Keratinocyte (primary cell): ENCODE data around the gene CSTF2T. TPM values are rescaled to one million over a fixed set of nuclear protein-coding genes. Genes with fewer than 3 reads are reported as not detected.

Experiments used
- DNase-seq: peaks from one replicate; pipeline ENCODE4 v3.0.0-alpha.2; 2011; ENCODE audit warnings: low read depth, missing footprints, low spot score
- FAIRE-seq: peaks from 2 replicates; lab custom pipeline; 2011; peaks lifted over from hg19 to GRCh38; lab: Jason Lieb, UNC
- H2AFZ ChIP-seq: 2 replicates; pipeline ENCODE4 v1.6.0; 2012; ENCODE audit warnings: low read length, control low read depth, inconsistent platforms; ENCODE audit not compliant: control insufficient read depth
- H3K27ac ChIP-seq: 2 replicates; pipeline ENCODE4 v1.5.1; 2011; ENCODE audit warnings: low read length; ENCODE audit not compliant: control insufficient read depth, insufficient read depth
- H3K27me3 ChIP-seq: 3 replicates; pipeline ENCODE4 v1.6.0; 2011; ENCODE audit warnings: low read length; ENCODE audit not compliant: control insufficient read depth, insufficient read depth; ENCODE audit errors: extremely low read depth
- H3K36me3 ChIP-seq, 2 experiments: 2 replicates in 1 of 2; 3 replicates in 1 of 2; pipeline ENCODE4 v1.5.1; 2011; ENCODE audit warnings: low read length in 2 of 2, mild to moderate bottlenecking in 1 of 2; ENCODE audit not compliant: control insufficient read depth in 2 of 2, insufficient read depth in 2 of 2; ENCODE audit errors: extremely low read depth in 1 of 2
- H3K4me1 ChIP-seq: 3 replicates; pipeline ENCODE4 v1.5.1; 2011; ENCODE audit warnings: low read length; ENCODE audit not compliant: control insufficient read depth, insufficient read depth; ENCODE audit errors: extremely low read depth
- H3K4me2 ChIP-seq: 3 replicates; pipeline ENCODE4 v1.6.0; 2011; ENCODE audit warnings: low read depth, low read length; ENCODE audit not compliant: control insufficient read depth, insufficient read depth; ENCODE audit errors: extremely low read depth
- H3K4me3 ChIP-seq, 3 experiments: fragments of 200-600 bp in 1 of 3; sonication (generic) in 1 of 3; 2 replicates in 2 of 3; 3 replicates in 1 of 3; pipeline ENCODE4 v1.5.1; 2011 to 2016; ENCODE audit warnings: low read length in 3 of 3, mild to moderate bottlenecking in 3 of 3, control low read depth in 2 of 3, inconsistent platforms in 1 of 3, low read depth in 1 of 3, mixed read lengths in 1 of 3, mixed run types in 1 of 3, moderate library complexity in 1 of 3; ENCODE audit not compliant: control insufficient read depth in 2 of 3, insufficient read depth in 2 of 3; ENCODE audit errors: extremely low read depth in 1 of 3
- H3K79me2 ChIP-seq: 2 replicates; pipeline ENCODE4 v1.6.0; 2012; ENCODE audit warnings: low read length; ENCODE audit not compliant: control insufficient read depth, insufficient read depth
- H3K9ac ChIP-seq: 3 replicates; pipeline ENCODE4 v1.6.0; 2011; ENCODE audit warnings: low read length; ENCODE audit not compliant: control insufficient read depth, insufficient read depth; ENCODE audit errors: extremely low read depth
- H3K9me1 ChIP-seq: 3 replicates; pipeline ENCODE4 v1.6.0; 2011; ENCODE audit warnings: low read length; ENCODE audit not compliant: control insufficient read depth, insufficient read depth; ENCODE audit errors: extremely low read depth
- H3K9me3 ChIP-seq: 2 replicates; pipeline ENCODE4 v1.5.1; 2012; ENCODE audit warnings: low read depth, low read length; ENCODE audit not compliant: control insufficient read depth
- H4K20me1 ChIP-seq: 3 replicates; pipeline ENCODE4 v1.6.0; 2011; ENCODE audit warnings: low read length; ENCODE audit not compliant: control insufficient read depth, insufficient read depth; ENCODE audit errors: extremely low read depth
- EZH2 ChIP-seq: IDR thresholded peaks from one replicate; pipeline ENCODE4 v1.6.1; 2012; ENCODE audit warnings: inconsistent platforms, mild to moderate bottlenecking, low read length, moderate library complexity
- dilution Hi-C: fragments of 300-500 bp; cut with MboI; formaldehyde crosslinking; loops from one replicate; pipeline ENCODE4 v1.7.0; 2020; ENCODE audit warnings: low sequenced_read_pairs; ENCODE audit not compliant: extremely low pct_ligation_motif_present
- polyA plus RNA-seq, 5 experiments: library from polyadenylated mRNA; depleted of rRNA in 3 of 5; stranded (reverse) in 3 of 5; stranded (forward) in 1 of 5; unstranded in 1 of 5; fragments of >200 nt; gene quantifications; 1 replicate in 1 of 5; 2 replicates in 3 of 5; 3 replicates in 1 of 5; pipeline versions ENCODE4 v1.2.1 to v1.2.3, GENCODE V29; 2011 to 2012; ENCODE audit warnings: missing spikeins in 2 of 5, low read depth in 1 of 5, low replicate concordance in 1 of 5
- TF ChIP-seq, protein P1 (sequence below), 3 experiments: IDR thresholded peaks in 1 of 3; conservative IDR thresholded peaks in 1 of 3; optimal IDR thresholded peaks in 1 of 3; 2 replicates in 2 of 3; 3 replicates in 1 of 3; pipeline versions ENCODE3 to v1.5.1; 2011; ENCODE audit warnings: low read length in 3 of 3, mild to moderate bottlenecking in 3 of 3, moderate library complexity in 2 of 3, control low read depth in 1 of 3, inconsistent platforms in 1 of 3; ENCODE audit not compliant: insufficient read depth in 2 of 3; ENCODE audit errors: extremely low read depth in 1 of 3

The CSTF2T gene
- polyA plus RNA-seq, 1 donor (not counting 4 experiments of a cell fraction or from before 2014, with no cell fraction given), result 10.8 TPM

DNA sequence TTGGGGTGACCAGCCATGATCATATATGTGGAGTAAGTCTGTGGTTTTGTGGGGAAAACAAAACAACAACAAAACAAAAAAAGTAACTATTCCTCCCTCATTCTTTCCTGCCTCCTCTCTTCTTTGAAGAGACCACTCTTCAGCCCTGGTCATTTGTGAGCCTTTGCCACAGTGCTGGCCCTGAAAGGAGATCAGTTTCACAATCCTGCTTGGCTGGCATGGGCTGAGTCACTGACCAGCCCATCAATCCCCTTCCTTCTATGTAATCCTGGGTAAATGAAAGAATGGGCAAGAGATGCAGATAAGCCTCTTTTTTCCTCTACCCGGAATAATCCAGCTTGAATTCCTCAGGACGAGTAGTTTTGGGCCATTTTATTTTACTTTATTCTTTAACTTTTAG lies 13.6 kb downstream of the CSTF2T start:
- Histone ChIP-seq H3K4me2 (no peak overlapping the region), H3K79me2 (no peaks in the 10 kb centered on the region), H3K9me3 (no peaks in the 10 kb centered on the region), H3K36me3 (no peaks in the 10 kb centered on the region), H3K4me1 (no peaks in the 10 kb centered on the region), H3K9ac (no peak overlapping the region), H4K20me1 (no peaks in the 10 kb centered on the region), H3K9me1 (no peaks in the 10 kb centered on the region), H2AFZ (no peak overlapping the region), H3K27me3 (no peaks in the 10 kb centered on the region), H3K4me3 (no peak overlapping the region), H3K27ac (no peak overlapping the region)
- DNase-seq (no peak), FAIRE-seq (no peak)
- no peak for TF ChIP-seq EZH2
- TF ChIP-seq, protein P1, sequence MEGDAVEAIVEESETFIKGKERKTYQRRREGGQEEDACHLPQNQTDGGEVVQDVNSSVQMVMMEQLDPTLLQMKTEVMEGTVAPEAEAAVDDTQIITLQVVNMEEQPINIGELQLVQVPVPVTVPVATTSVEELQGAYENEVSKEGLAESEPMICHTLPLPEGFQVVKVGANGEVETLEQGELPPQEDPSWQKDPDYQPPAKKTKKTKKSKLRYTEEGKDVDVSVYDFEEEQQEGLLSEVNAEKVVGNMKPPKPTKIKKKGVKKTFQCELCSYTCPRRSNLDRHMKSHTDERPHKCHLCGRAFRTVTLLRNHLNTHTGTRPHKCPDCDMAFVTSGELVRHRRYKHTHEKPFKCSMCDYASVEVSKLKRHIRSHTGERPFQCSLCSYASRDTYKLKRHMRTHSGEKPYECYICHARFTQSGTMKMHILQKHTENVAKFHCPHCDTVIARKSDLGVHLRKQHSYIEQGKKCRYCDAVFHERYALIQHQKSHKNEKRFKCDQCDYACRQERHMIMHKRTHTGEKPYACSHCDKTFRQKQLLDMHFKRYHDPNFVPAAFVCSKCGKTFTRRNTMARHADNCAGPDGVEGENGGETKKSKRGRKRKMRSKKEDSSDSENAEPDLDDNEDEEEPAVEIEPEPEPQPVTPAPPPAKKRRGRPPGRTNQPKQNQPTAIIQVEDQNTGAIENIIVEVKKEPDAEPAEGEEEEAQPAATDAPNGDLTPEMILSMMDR (optimal IDR thresholded peaks at IDR 0.05 in 1 of 3, IDR thresholded peaks at IDR 0.05 in 1 of 3, conservative IDR thresholded peaks at IDR 0.05 in 1 of 3; ENCODE audit: extremely low read depth in 1 of 3, insufficient read depth in 2 of 3, low read length in 3 of 3), result no peak
- dilution Hi-C loops, result no loop called here

DNA sequence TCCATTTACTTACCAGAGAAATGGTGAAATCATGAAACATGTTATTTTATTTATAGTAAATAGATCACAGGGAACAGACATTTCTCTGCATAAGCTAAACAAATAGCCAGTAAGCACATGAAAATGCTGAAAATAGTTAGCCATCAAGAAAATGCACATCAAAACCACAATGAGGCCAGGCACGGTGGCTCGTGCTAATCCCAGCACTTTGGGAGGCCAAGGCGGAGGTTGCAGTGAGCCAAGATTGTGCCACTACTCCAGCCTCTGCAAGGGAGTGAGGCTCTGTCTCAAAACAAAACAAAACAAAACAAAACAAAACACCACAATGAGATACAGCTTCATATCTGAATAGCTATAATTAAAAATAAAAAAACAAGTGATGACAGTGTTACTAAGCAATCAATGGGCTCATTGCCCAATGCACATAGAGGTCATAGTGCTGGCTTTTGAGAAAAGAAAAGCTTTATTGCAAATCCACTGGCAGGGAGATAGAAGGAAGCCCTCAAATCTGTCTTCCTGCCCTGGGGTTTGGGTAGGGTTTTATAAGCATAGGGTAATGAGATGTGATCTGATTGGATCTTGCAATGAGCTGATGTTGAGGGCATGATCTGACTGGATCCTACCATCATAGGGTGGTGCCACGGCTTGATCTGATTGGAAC lies 16.2 kb downstream of the CSTF2T start:
- Histone ChIP-seq H3K27ac (no peak overlapping the region), H3K9me3 (no peaks in the 10 kb centered on the region), H3K4me3 (no peak overlapping the region), H3K79me2 (no peaks in the 10 kb centered on the region), H4K20me1 (no peaks in the 10 kb centered on the region), H3K9ac (no peak overlapping the region), H3K4me2 (no peak overlapping the region), H3K9me1 (no peaks in the 10 kb centered on the region), H3K27me3 (no peaks in the 10 kb centered on the region), H3K4me1 (no peaks in the 10 kb centered on the region), H2AFZ (no peak overlapping the region), H3K36me3 (no peaks in the 10 kb centered on the region)
- DNase-seq (no peak), FAIRE-seq (no peak)
- dilution Hi-C loops, result no loop called here
- TF ChIP-seq, protein P1 (optimal IDR thresholded peaks at IDR 0.05 in 1 of 3, IDR thresholded peaks at IDR 0.05 in 1 of 3, conservative IDR thresholded peaks at IDR 0.05 in 1 of 3; ENCODE audit: extremely low read depth in 1 of 3, insufficient read depth in 2 of 3, low read length in 3 of 3), result no peak
- no peak for TF ChIP-seq EZH2
